ENCODE measurements around the gene CCDC77.

DNA sequence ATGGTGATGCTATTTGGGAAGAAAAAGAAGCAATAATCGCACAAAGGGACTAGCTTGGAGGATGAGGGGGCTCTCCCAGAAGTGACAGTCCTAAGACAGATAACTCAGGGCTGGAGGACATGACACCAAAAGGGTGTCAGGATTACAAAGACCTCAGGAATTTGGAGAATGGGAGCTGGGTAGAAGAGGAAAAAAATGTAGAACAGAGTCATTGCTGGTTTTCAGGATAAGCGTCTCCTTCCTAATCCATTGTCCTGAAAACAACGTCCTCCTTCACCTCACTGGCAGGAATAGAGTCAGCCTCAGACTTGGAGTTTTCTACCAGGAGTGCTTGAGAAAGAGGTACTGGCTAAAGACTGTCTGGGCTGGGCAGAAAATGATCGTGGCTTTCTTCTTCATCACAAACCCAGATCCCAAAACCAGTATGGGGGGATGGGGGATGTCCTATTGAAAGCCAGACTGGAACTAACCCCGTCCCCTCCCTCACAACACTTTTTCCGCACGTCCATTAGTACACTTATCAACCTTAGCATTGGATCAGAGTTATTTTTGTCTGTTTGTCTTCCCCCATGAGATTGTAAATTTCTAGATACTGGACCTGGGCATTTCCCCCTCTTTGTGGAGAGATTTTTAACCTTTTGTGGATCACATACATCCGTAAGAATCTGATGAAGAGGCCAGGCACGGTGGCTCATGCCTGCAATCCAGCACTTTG lies 72.6 kb downstream of the CCDC77 start:
- TF ChIP-seq, protein P1, sequence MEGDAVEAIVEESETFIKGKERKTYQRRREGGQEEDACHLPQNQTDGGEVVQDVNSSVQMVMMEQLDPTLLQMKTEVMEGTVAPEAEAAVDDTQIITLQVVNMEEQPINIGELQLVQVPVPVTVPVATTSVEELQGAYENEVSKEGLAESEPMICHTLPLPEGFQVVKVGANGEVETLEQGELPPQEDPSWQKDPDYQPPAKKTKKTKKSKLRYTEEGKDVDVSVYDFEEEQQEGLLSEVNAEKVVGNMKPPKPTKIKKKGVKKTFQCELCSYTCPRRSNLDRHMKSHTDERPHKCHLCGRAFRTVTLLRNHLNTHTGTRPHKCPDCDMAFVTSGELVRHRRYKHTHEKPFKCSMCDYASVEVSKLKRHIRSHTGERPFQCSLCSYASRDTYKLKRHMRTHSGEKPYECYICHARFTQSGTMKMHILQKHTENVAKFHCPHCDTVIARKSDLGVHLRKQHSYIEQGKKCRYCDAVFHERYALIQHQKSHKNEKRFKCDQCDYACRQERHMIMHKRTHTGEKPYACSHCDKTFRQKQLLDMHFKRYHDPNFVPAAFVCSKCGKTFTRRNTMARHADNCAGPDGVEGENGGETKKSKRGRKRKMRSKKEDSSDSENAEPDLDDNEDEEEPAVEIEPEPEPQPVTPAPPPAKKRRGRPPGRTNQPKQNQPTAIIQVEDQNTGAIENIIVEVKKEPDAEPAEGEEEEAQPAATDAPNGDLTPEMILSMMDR (IDR thresholded peaks at IDR 0.05; ENCODE audit: low read length): no peak
- TF ChIP-seq EZH2 (IDR thresholded peaks at IDR 0.05; ENCODE audit: borderline replicate concordance, low read length): no peak

Data from OCI-LY1 (cell line).